ENCODE results near the gene IPO4. TPM values are rescaled to one million over a fixed set of nuclear protein-coding genes. Genes with fewer than 3 reads are reported as not detected.
A peak's percentile ranks its signal among the peaks of the same experiment; 100 is the strongest.

IPO4 gene
- total and polyA plus RNA-seq, 9 of the 15 experiments (the other 6 are each of a cell fraction or from before 2014, with no cell fraction given), result 7.3 to 122 (median 31.8) TPM

- FAIRE-seq (peak; percentile 99), DNase-seq (ENCODE audit: extremely low read depth in 1 of 4, low spot score in 3 of 4) (peak; percentile 88 to 96 (median 90)), ATAC-seq (peak; percentile 99)
- H3K79me2 ChIP-seq (ENCODE audit: control insufficient read depth, insufficient read depth, low read length), result peaks cover 10% of the 10 kb centered on the region; the same call in 2 of the 3 replicates
- no peaks in the 10 kb centered on the region for H3K9me1 ChIP-seq (ENCODE audit: control insufficient read depth, insufficient read depth, low read length)
- peaks cover 10 to 23% of the 10 kb centered on the region in 2 experiments; a peak in 4 of 5 replicates for H3K4me1 ChIP-seq (replicated peaks in 1 of 2; ENCODE audit: control insufficient read depth in 2 of 2, insufficient read depth in 2 of 2, low read length in 2 of 2)
- ChIA-PET CTCF (ENCODE audit: low intra/inter-chr PET ratio) (interaction anchor here (0.6 to 0.8 kb wide), 2 partner anchors 147 to 171 kb away, joined by 3 to 4 read pairs; no protein-coding TSS in a partner anchor), POLR2A (interaction anchor here (0.6 to 1.9 kb wide), 13 partner anchors 10 to 119 kb away, joined by 3 to 9 read pairs (median 5); partner anchors contain the start of genes CARMIL3, IPO4, PCK2 and RNF31)
- H4K20me1 ChIP-seq (replicated peaks; ENCODE audit: control insufficient read depth, insufficient read depth, low read length), result no peaks in the 10 kb centered on the region
- H2AFZ ChIP-seq (ENCODE audit: low read depth, low read length), result peak within 1 kb of the TSS; percentile 82
- peak within 1 kb of the TSS; percentile 78 to 92 for H3K9ac ChIP-seq (ENCODE audit: insufficient read depth in 1 of 2, low read depth in 2 of 2, low read length in 2 of 2)
- peak within 1 kb of the TSS; percentile 95 for H3K4me2 ChIP-seq (ENCODE audit: insufficient read depth, low read length)
- peak within 1 kb of the TSS; percentile 76 for H3K27ac ChIP-seq (ENCODE audit: extremely low read depth, low read depth, low read length)
- H3K4me3 ChIP-seq, result peak within 1 kb of the TSS; percentile 50
- in situ Hi-C loops (cut with MboI) (no loop called here), intact Hi-C loops (cut with micrococcal nuclease) (no loop called here)
- 0% methylated on average over 12 of the region's 12 CpGs for WGBS (ENCODE audit: insufficient coverage, low coverage, missing lambda C conversion rate)
- H3K9me3 ChIP-seq (replicated peaks; ENCODE audit: control insufficient read depth, insufficient read depth, low read depth, low read length), result no peaks in the 10 kb centered on the region
- no peaks in the 10 kb centered on the region for H3K27me3 ChIP-seq (ENCODE audit: control insufficient read depth in 2 of 2, insufficient read depth in 2 of 2, low read length in 2 of 2)
- TSS peak; percentile 40 for BruUV-seq (replicated peaks)
- H3K36me3 ChIP-seq (ENCODE audit: control insufficient read depth, insufficient read depth, low read length), result peaks cover 69% of the 10 kb centered on the region; the same call in 2 of the 3 replicates
- peak; percentile 67 for TF ChIP-seq RAD21 (CRISPR knock-in tag; conservative IDR thresholded peaks at IDR 0.05 in 1 of 2, IDR thresholded peaks at IDR 0.05 in 1 of 2)
- peak; percentile 47 for TF ChIP-seq CBFA2T3 (IDR thresholded peaks at IDR 0.05)
- 0 out of 2 replicates have a peak, but pooled peaks have one; percentile 21 for TF ChIP-seq POLR2AphosphoS5 (IDR thresholded peaks at IDR 0.05; ENCODE audit: control insufficient read depth, insufficient read depth, low read depth, low read length)
- peak; percentile 54; the same call in 1 of the 2 replicates for TF ChIP-seq ARID3A (IDR thresholded peaks at IDR 0.05; ENCODE audit: borderline replicate concordance, low read depth, low read length)
- TF ChIP-seq NR2C2 (CRISPR knock-in tag; IDR thresholded peaks at IDR 0.05), result no peak
- TF ChIP-seq NR2C2 (tag; IDR thresholded peaks at IDR 0.05), result peak; percentile 63
- 0 out of 2 replicates have a peak, but pooled peaks have one; percentile 3 for TF ChIP-seq OTX1 (CRISPR knock-in tag; IDR thresholded peaks at IDR 0.05)
- no peak for TF ChIP-seq NR0B1 (IDR thresholded peaks at IDR 0.05; ENCODE audit: partially characterized antibody)
- no peak for TF ChIP-seq ZNF217 (CRISPR knock-in tag; IDR thresholded peaks at IDR 0.05)
- 0 out of 2 replicates have a peak, but pooled peaks have one; percentile 73 for TF ChIP-seq MTA3 (IDR thresholded peaks at IDR 0.05; ENCODE audit: borderline replicate concordance)
- 0 out of 2 replicates have a peak, but pooled peaks have one; percentile 35 for TF ChIP-seq CC2D1A (IDR thresholded peaks at IDR 0.05)
- 0 out of 2 replicates have a peak, but pooled peaks have one; percentile 52 for TF ChIP-seq DMBX1 (CRISPR knock-in tag; IDR thresholded peaks at IDR 0.05; ENCODE audit: borderline replicate concordance)
- peak; percentile 37 to 44; a peak in 2 of 4 replicates for TF ChIP-seq KDM1A (IDR thresholded peaks at IDR 0.05)
- 0 out of 4 replicates have a peak, but pooled peaks of 1 of the 2 experiments have one; percentile 13 for TF ChIP-seq TRIM24 (IDR thresholded peaks at IDR 0.05)
- TF ChIP-seq XRCC5 (IDR thresholded peaks at IDR 0.05; ENCODE audit: low read depth, low read length), result peak; percentile 82; the same call in 1 of the 2 replicates
- TF ChIP-seq CREB1 (IDR thresholded peaks at IDR 0.05), result no peak
- TF ChIP-seq CREB1 (CRISPR knock-in tag; IDR thresholded peaks at IDR 0.05), result peak; percentile 63; the same call in 1 of the 2 replicates
- peak; percentile 96 for TF ChIP-seq CTBP1 (IDR thresholded peaks at IDR 0.05; ENCODE audit: borderline replicate concordance)
Observed at GRCh38 chr14:24160850-24161804, 27.5 kb downstream of the IPO4 start, which contains the start of gene IRF9. IRF9 (plus strand) TSS chr14:24161265; CDS start chr14:24162145, 880 bp downstream.
